AG04450 (cell line): ENCODE measurements around the gene BGN. TPM values are rescaled to one million over a fixed set of nuclear protein-coding genes. Genes with fewer than 3 reads are reported as not detected.

Experiments used
- CTCF ChIA-PET: fragments of 300-600, 350-600 bp; formaldehyde crosslinking; extraction: SDS; loops from one replicate; lab custom pipeline; 2022; ENCODE audit warnings: antibody characterized with exemption, inconsistent platforms; lab: Charles Lee
- POLR2A ChIA-PET: fragments of 350-600 bp; formaldehyde crosslinking; extraction: SDS; loops from one replicate; lab custom pipeline; 2021; ENCODE audit warnings: antibody characterized with exemption, inconsistent platforms; lab: Yijun Ruan, JAX
- DNase-seq: peaks from one replicate; pipeline ENCODE4 v3.0.0-alpha.2; 2011; ENCODE audit warnings: low read depth, low spot score
- H3K27ac ChIP-seq: one replicate; pipeline ENCODE4 v1.5.1; 2012; ENCODE audit warnings: low read depth, low read length, control low read depth
- H3K27me3 ChIP-seq: one replicate; pipeline ENCODE4 v1.6.0; 2012; ENCODE audit warnings: low read length; ENCODE audit not compliant: control insufficient read depth, insufficient read depth
- H3K4me3 ChIP-seq: 2 replicates; pipeline ENCODE4 v1.5.1; 2011; ENCODE audit warnings: mild to moderate bottlenecking, low read depth, low read length, control low read depth
- H3K9me3 ChIP-seq: 2 replicates; pipeline ENCODE4 v1.5.1; 2012; ENCODE audit warnings: low read length; ENCODE audit not compliant: control insufficient read depth, insufficient read depth
- polyA plus RNA-seq: library from polyadenylated mRNA; depleted of rRNA; stranded (reverse); fragments of >200 nt; gene quantifications from 2 replicates; pipeline ENCODE4 v1.2.3, GENCODE V29; 2011
- TF ChIP-seq, protein P1 (sequence below): IDR thresholded peaks from 2 replicates; pipeline ENCODE4 v1.5.1; 2011; ENCODE audit warnings: low read depth, low read length, control low read depth, inconsistent platforms

The BGN gene
- polyA plus RNA-seq, 1 experiment: 97.2 TPM

DNA sequence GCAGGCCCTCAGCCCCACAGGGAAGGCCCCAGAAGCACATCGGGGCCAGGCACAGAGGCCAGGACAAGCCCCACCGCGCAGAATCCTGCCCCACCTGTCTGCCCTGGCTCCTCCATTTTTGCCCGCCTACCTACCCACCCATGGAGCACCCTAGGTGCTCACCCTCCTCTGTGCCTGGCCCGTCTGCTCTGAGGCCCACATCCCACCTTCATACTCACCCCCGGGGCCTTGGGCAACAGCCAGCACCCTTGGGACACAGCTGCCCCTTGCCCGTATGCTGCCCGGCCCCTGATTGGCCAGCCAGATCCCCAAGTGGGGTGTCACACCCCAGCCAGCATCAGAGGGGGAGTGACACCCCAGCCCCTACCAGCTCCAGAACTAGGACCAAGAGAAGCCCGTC lies 38.1 kb upstream of the BGN start:
- H3K27ac ChIP-seq: no peak overlapping the region
- POLR2A ChIA-PET: no interaction called here
- TF ChIP-seq, protein P1, sequence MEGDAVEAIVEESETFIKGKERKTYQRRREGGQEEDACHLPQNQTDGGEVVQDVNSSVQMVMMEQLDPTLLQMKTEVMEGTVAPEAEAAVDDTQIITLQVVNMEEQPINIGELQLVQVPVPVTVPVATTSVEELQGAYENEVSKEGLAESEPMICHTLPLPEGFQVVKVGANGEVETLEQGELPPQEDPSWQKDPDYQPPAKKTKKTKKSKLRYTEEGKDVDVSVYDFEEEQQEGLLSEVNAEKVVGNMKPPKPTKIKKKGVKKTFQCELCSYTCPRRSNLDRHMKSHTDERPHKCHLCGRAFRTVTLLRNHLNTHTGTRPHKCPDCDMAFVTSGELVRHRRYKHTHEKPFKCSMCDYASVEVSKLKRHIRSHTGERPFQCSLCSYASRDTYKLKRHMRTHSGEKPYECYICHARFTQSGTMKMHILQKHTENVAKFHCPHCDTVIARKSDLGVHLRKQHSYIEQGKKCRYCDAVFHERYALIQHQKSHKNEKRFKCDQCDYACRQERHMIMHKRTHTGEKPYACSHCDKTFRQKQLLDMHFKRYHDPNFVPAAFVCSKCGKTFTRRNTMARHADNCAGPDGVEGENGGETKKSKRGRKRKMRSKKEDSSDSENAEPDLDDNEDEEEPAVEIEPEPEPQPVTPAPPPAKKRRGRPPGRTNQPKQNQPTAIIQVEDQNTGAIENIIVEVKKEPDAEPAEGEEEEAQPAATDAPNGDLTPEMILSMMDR: no peak
- DNase-seq: no peak
- no peaks in the 10 kb centered on the region for H3K9me3 ChIP-seq
- H3K4me3 ChIP-seq: no peak overlapping the region
- CTCF ChIA-PET: no interaction called here
- no peaks in the 10 kb centered on the region for H3K27me3 ChIP-seq

DNA sequence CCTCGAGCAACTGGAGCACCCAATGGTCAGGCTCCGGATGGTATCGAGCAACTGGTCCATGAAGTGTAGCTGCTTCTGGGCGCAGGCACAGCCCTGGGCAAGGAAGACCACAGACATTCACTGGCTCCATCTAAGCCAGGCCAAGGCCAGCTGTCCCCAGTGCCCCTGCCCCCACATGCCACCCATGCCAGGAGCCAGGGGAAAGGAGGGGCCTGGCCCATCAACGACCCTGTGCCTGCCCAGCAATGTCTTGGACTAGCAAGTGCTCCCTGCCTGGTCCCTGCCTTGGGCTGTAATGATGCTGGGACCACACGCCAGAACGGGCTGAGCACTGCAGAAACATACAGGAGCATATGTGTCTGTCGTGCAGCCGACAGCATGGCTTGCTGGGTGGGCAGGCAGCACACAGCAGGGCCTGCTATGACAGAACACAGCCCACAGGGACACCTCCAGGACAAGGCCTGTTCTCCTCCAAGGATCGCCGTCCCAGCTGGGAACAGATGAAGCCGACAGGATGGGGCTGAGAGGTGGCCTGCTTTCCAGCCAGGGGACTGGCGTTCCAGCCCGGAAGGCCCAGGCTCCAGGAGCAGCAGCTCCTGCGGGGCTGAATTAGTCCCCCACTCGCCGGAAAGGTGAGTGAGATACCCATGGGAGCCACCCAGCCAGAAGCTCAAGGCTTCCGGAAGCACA lies 37.5 kb upstream of the BGN start:
- CTCF ChIA-PET: interaction anchor here (0.8 kb wide), 1 partner anchor 424 kb away, joined by 3 read pairs; no protein-coding TSS in a partner anchor

DNA sequence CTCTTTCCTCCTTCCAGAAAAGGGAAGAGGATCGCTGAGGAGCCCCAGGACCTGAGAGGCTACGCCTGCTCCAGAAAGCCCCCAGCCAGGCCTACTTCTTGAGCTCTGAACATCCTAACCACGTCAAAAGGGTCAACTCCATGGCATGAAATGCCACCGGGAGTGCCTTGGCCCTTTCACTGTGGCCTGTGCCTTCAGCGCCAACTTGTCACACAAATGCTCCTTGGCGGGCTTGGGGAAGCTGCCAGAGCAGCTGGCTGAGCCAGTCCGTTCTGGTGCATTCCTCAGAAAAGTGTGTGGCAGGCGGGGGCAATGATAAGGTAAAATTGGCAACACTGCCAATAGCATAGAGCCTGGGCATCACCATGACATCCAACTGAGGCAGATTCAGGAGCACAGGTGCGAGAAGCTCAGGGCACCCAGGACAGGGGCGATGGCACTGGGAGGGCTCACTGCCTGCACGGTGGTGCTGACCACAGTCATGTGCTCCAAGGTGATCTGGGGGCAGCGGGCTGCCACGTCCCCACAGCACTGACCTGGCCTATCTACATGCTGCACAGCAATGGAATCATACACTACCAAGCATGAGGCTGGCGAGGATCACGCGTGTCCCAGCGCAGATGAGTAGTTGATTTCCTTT lies 36.8 kb upstream of the BGN start:
- H3K9me3 ChIP-seq: no peaks in the 10 kb centered on the region
- TF ChIP-seq, protein P1: no peak

More for the DNA sequence above, 37.5 kb upstream of the BGN start:
- no peak overlapping the region for H3K27ac ChIP-seq
- H3K27me3 ChIP-seq: no peaks in the 10 kb centered on the region
- TF ChIP-seq, protein P1: no peak
- H3K4me3 ChIP-seq: no peak overlapping the region
- POLR2A ChIA-PET: no interaction called here
- no peak for DNase-seq
- no peaks in the 10 kb centered on the region for H3K9me3 ChIP-seq

DNA sequence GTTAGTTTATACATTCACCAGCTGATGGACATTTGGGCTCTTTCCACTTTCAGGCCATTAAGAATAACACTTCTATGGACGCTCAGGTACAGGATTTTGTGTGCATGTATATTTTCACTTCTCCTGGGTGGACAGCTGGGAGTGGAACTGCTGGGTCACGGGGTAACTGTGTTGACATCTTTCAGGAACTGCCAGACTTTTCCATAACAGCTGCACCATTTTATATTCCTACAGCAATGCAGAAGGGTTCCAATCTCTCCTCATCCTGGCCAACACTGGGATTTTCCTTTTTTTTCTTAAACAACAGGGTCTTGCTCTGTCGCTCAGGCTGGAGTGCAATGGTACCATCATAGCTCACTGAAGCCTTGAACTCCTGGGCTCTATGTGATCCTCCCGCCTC lies 36.3 kb upstream of the BGN start:
- H3K27ac ChIP-seq: no peak overlapping the region
- H3K27me3 ChIP-seq: no peaks in the 10 kb centered on the region
- ChIA-PET CTCF (interaction anchor here (0.8 kb wide), 1 partner anchor 426 kb away, joined by 3 read pairs; no protein-coding TSS in a partner anchor), POLR2A (no interaction called here)
- no peak for DNase-seq
- TF ChIP-seq, protein P1: no peak
- no peaks in the 10 kb centered on the region for H3K9me3 ChIP-seq
- H3K4me3 ChIP-seq: no peak overlapping the region

More for the DNA sequence above, 36.8 kb upstream of the BGN start:
- DNase-seq: no peak
- Histone ChIP-seq H3K4me3 (no peak overlapping the region), H3K27me3 (no peaks in the 10 kb centered on the region), H3K27ac (no peak overlapping the region)
- POLR2A ChIA-PET: no interaction called here
- CTCF ChIA-PET: interaction anchor here (0.8 kb wide), 1 partner anchor 425 kb away, joined by 3 read pairs; no protein-coding TSS in a partner anchor

DNA sequence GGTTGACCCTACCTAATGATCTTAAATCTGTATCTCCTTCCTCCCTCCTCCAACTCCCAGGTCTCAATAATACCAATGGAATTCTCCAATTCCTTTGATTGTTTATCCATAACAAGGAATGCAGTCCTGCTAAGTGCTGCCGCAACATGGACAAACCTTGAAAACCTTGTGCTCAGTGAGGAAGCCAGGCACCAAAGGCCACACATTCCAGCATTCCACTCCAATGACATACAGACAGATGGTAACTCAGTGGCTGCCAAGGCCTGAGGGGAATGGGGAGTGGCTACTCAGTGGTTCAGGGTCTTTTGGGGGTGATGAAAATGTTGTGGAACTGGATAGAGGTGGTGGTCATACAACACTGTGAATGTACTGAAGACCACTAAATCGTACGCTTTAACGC lies 34.8 kb upstream of the BGN start:
- CTCF ChIA-PET: interaction anchor here (1.5 to 2.2 kb wide), 4 partner anchors 11 to 427 kb away, joined by 5 to 45 read pairs (median 10); partner anchors contain the start of gene HAUS7
- Histone ChIP-seq H3K9me3 (no peaks in the 10 kb centered on the region), H3K27me3 (no peaks in the 10 kb centered on the region), H3K27ac (peak overlapping the region; percentile 47), H3K4me3 (no peak overlapping the region)
- POLR2A ChIA-PET: no interaction called here
- DNase-seq: peak; percentile 42
- TF ChIP-seq, protein P1: no peak
